GM12878 (cell line): ENCODE measurements around the gene COL26A1. TPM values are rescaled to one million over a fixed set of nuclear protein-coding genes. Genes with fewer than 3 reads are reported as not detected.

ENCODE experiments used
- ATAC-seq: fragments of 200-7000 bp; cut with Tn5 transposase; 3 replicates; pipeline ENCODE4 v1.9.1; 2020; ENCODE audit warnings: mild to moderate bottlenecking, moderate library complexity
- BruUV-seq: library from RNA; stranded (reverse); fragments of 400-500 nt; replicated peaks from 2 replicates; lab custom pipeline; 2021; lab: Mats Ljungman, UMichigan
- CTCF ChIA-PET: fragments of 300-600 bp; sonication (Branson Sonifier 250); formaldehyde crosslinking; extraction: SDS; loops from one replicate; lab custom pipeline; 2021; ENCODE audit warnings: inconsistent platforms; lab: Yijun Ruan, JAX
- POLR2A ChIA-PET: fragments of 350-600 bp; formaldehyde crosslinking; extraction: SDS; loops from one replicate; lab custom pipeline; 2021; ENCODE audit warnings: inconsistent platforms; lab: Charles Lee
- RAD21 ChIA-PET: fragments of 300-600 bp; sonication (Branson Sonifier 250); formaldehyde crosslinking; loops from one replicate; lab custom pipeline; 2023; ENCODE audit warnings: antibody characterized with exemption; ENCODE audit not compliant: unreplicated experiment; lab: Charles Lee
- SMC1A ChIA-PET: fragments of 300-600 bp; sonication (Branson Sonifier 250); formaldehyde crosslinking; loops from one replicate; lab custom pipeline; 2023; ENCODE audit not compliant: unreplicated experiment, uncharacterized antibody; lab: Charles Lee
- DNase-seq: peaks from one replicate; pipeline ENCODE4 v3.0.0-alpha.2; 2011; ENCODE audit warnings: low read depth, low spot score
- FAIRE-seq: peaks from 3 replicates; lab custom pipeline; 2011; peaks lifted over from hg19 to GRCh38; lab: Jason Lieb, UNC
- H2AFZ ChIP-seq: 2 replicates; pipeline ENCODE4 v1.6.0; 2011; ENCODE audit warnings: low read depth, low read length, control low read depth; ENCODE audit not compliant: control insufficient read depth
- H3K27ac ChIP-seq: 2 replicates; pipeline ENCODE4 v1.5.1; 2011; ENCODE audit warnings: control low read depth; ENCODE audit not compliant: control insufficient read depth, insufficient read depth
- H3K27me3 ChIP-seq, 2 experiments: replicated peaks in 1 of 2; 2 replicates each; pipeline versions ENCODE4 v1.6.0 to v1.6.1; 2011; ENCODE audit warnings: low read length in 1 of 2; ENCODE audit not compliant: control insufficient read depth in 2 of 2, insufficient read depth in 2 of 2
- H3K36me3 ChIP-seq, 2 experiments: 2 replicates each; pipeline ENCODE4 v1.5.1; 2011; ENCODE audit warnings: low read length in 1 of 2; ENCODE audit not compliant: control insufficient read depth in 2 of 2, insufficient read depth in 2 of 2
- H3K4me1 ChIP-seq: 2 replicates; pipeline ENCODE4 v1.6.1; 2011; ENCODE audit warnings: mild to moderate bottlenecking, low read length, moderate library complexity, mixed read lengths; ENCODE audit not compliant: control insufficient read depth, insufficient read depth
- H3K4me2 ChIP-seq: 2 replicates; pipeline ENCODE4 v1.6.0; 2011; ENCODE audit warnings: control low read depth; ENCODE audit not compliant: control insufficient read depth, insufficient read depth
- H3K4me3 ChIP-seq: fragments of 200-600 bp; sonication (generic); 2 replicates; pipeline ENCODE4 v1.5.1; 2016
- H3K79me2 ChIP-seq: 2 replicates; pipeline ENCODE4 v1.6.0; 2011; ENCODE audit warnings: low read length; ENCODE audit not compliant: control insufficient read depth, insufficient read depth
- H3K9ac ChIP-seq: 2 replicates; pipeline ENCODE4 v1.8.0; 2011; ENCODE audit warnings: low read length, control low read depth, mixed read lengths; ENCODE audit not compliant: control insufficient read depth, insufficient read depth
- H3K9me3 ChIP-seq: replicated peaks from 3 replicates; pipeline ENCODE4 v1.5.1; 2011; ENCODE audit warnings: mild to moderate bottlenecking, low read length; ENCODE audit not compliant: control insufficient read depth, insufficient read depth
- H4K20me1 ChIP-seq: 2 replicates; pipeline ENCODE4 v1.6.0; 2011; ENCODE audit not compliant: control insufficient read depth, insufficient read depth
- BMI1 ChIP-seq: fragments of 450-650 bp; IDR thresholded peaks from 2 replicates; pipeline ENCODE4 v1.6.1; 2016; ENCODE audit warnings: mild to moderate bottlenecking, moderate library complexity, borderline replicate concordance
- HDAC2 ChIP-seq: fragments of 200-600 bp; sonication (generic); IDR thresholded peaks from 2 replicates; pipeline ENCODE4 v1.6.1; 2017
- IKZF2 ChIP-seq, 2 experiments: fragments of 450-650 bp; IDR thresholded peaks; 2 replicates each; pipeline ENCODE4 v1.6.1; 2017; ENCODE audit warnings: mild to moderate bottlenecking in 2 of 2, moderate library complexity in 2 of 2
- KLF5 ChIP-seq: fragments of 450-650 bp; IDR thresholded peaks from 2 replicates; pipeline ENCODE4 v1.6.1; 2014; ENCODE audit warnings: mild to moderate bottlenecking; ENCODE audit not compliant: partially characterized antibody
- NFYA ChIP-seq: IDR thresholded peaks from 2 replicates; pipeline ENCODE4 v1.6.1; 2011; ENCODE audit warnings: low read depth, mild to moderate bottlenecking, low read length, improper control_type of control experiment, borderline replicate concordance
- POLR2A ChIP-seq: IDR thresholded peaks from 2 replicates; pipeline ENCODE4 v1.6.1; 2011; ENCODE audit warnings: low read depth, mild to moderate bottlenecking, low read length
- PRDM15 ChIP-seq: fragments of 450-650 bp; formaldehyde crosslinking; IDR thresholded peaks from 2 replicates; pipeline ENCODE4 v1.4.0; 2020; ENCODE audit warnings: mild to moderate bottlenecking, moderate library complexity
- WGBS: methylation state at CpG from one replicate; pipeline ENCODE4 v1.1.6; 2016; ENCODE audit warnings: low lambda C conversion rate; ENCODE audit not compliant: insufficient replicate concordance, insufficient coverage; ENCODE audit errors: missing lambda C conversion rate; 5-methylcytosine and 5-hydroxymethylcytosine counted together
- in situ Hi-C: fragments of 300-500 bp; cut with MboI; formaldehyde crosslinking; loops from 9 replicates; pipeline ENCODE4 v1.14.3; 2018; ENCODE audit warnings: mixed read lengths
- intact Hi-C: fragments of 100-400 bp; cut with micrococcal nuclease; formaldehyde crosslinking; loops from one replicate; pipeline ENCODE4 v1.14.2; 2022; ENCODE audit not compliant: unreplicated experiment
- polyA plus RNA-seq, 11 experiments: library from polyadenylated mRNA; depleted of rRNA in 4 of 11; unstranded in 6 of 11; stranded (reverse) in 5 of 11; fragments of >200 nt; fragmentation: Nextera tagmentation in 4 of 11; fragmentation: Illumina TruSeq in 1 of 11; extraction: Ambion mirVana in 4 of 11; extraction: Trizol in 1 of 11; gene quantifications; 1 replicate in 1 of 11; 2 replicates in 10 of 11; pipeline versions ENCODE4 v1.2.1 to v1.2.3, GENCODE V29; 2011 to 2016; ENCODE audit warnings: inconsistent platforms in 2 of 11, missing spikeins in 2 of 11, low read depth in 1 of 11
- total RNA-seq, 4 experiments: library from RNA; depleted of rRNA in 3 of 4; stranded (reverse); fragments of >200 nt in 3 of 4; fragmentation: Illumina TruSeq in 1 of 4; extraction: Trizol in 1 of 4; gene quantifications; 2 replicates each; pipeline versions ENCODE4 v1.2.1 to v1.2.3, GENCODE V29; 2013 to 2021
- TF ChIP-seq, protein P1 (sequence below): fragments of 450-650 bp; IDR thresholded peaks from 2 replicates; pipeline ENCODE4 v1.6.1; 2017; ENCODE audit warnings: antibody characterized with exemption, mild to moderate bottlenecking, moderate library complexity
- TF ChIP-seq, protein P2 (sequence below): IDR thresholded peaks from 2 replicates; pipeline ENCODE4 v1.6.1; 2012; ENCODE audit warnings: low read length, inconsistent platforms
- TF ChIP-seq, protein P3 (sequence below): IDR thresholded peaks from 2 replicates; pipeline ENCODE4 v1.6.1; 2012; ENCODE audit warnings: improper control_type of control experiment, low read depth, low read length; ENCODE audit not compliant: insufficient replicate concordance

Gene COL26A1
- total and polyA plus RNA-seq, 10 of the 15 experiments (the other 5 are each of a cell fraction or from before 2014, with no cell fraction given) = 0.08 TPM; not detected in 9

DNA sequence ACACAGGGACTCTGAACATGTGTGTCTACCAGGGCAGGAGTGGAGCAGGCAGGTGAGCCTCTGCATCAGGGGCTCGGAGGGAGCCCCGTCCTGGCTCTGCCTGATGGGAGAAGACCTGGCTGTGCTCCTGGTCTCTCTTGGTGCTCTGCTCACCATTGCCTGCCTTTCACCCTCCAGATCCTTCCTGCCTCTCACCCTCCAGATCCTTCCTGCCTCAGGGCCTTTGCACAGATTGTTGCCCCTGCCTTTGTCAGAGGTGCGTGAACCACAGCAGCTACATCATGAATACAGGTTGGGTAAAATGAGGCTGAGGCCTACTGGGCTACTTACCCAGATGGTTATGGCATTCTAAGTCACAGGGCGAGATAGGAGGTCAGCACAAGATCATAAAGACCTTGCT lies 16.6 kb downstream of the COL26A1 start:
- FAIRE-seq (no peak), ATAC-seq (no peak), DNase-seq (no peak)
- Histone ChIP-seq H3K4me2 (no peak overlapping the region), H3K9me3 (no peaks in the 10 kb centered on the region), H3K4me3 (no peak overlapping the region), H4K20me1 (no peaks in the 10 kb centered on the region), H3K79me2 (no peaks in the 10 kb centered on the region), H2AFZ (no peak overlapping the region), H3K27me3 (no peaks in the 10 kb centered on the region; a peak in 1 of 4 replicates), H3K36me3 (no peaks in the 10 kb centered on the region), H3K27ac (no peak overlapping the region), H3K4me1 (no peaks in the 10 kb centered on the region), H3K9ac (no peak overlapping the region)
- no TSS peak for BruUV-seq
- POLR2A ChIA-PET = no interaction called here
- RAD21 ChIA-PET = no interaction called here
- in situ Hi-C loops (no loop called here), intact Hi-C loops (no loop called here)
- WGBS = 53% methylated on average over 4 of the region's 4 CpGs
- CTCF ChIA-PET = no interaction called here
- no peak for TF ChIP-seq KLF5
- no peak for TF ChIP-seq HDAC2
- TF ChIP-seq, protein P1, sequence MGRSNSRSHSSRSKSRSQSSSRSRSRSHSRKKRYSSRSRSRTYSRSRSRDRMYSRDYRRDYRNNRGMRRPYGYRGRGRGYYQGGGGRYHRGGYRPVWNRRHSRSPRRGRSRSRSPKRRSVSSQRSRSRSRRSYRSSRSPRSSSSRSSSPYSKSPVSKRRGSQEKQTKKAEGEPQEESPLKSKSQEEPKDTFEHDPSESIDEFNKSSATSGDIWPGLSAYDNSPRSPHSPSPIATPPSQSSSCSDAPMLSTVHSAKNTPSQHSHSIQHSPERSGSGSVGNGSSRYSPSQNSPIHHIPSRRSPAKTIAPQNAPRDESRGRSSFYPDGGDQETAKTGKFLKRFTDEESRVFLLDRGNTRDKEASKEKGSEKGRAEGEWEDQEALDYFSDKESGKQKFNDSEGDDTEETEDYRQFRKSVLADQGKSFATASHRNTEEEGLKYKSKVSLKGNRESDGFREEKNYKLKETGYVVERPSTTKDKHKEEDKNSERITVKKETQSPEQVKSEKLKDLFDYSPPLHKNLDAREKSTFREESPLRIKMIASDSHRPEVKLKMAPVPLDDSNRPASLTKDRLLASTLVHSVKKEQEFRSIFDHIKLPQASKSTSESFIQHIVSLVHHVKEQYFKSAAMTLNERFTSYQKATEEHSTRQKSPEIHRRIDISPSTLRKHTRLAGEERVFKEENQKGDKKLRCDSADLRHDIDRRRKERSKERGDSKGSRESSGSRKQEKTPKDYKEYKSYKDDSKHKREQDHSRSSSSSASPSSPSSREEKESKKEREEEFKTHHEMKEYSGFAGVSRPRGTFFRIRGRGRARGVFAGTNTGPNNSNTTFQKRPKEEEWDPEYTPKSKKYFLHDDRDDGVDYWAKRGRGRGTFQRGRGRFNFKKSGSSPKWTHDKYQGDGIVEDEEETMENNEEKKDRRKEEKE = no peak
- no peak for TF ChIP-seq IKZF2 (IDR thresholded peaks at IDR 0.05)
- TF ChIP-seq PRDM15 = no peak
- TF ChIP-seq NFYA = no peak
- TF ChIP-seq, protein P2, sequence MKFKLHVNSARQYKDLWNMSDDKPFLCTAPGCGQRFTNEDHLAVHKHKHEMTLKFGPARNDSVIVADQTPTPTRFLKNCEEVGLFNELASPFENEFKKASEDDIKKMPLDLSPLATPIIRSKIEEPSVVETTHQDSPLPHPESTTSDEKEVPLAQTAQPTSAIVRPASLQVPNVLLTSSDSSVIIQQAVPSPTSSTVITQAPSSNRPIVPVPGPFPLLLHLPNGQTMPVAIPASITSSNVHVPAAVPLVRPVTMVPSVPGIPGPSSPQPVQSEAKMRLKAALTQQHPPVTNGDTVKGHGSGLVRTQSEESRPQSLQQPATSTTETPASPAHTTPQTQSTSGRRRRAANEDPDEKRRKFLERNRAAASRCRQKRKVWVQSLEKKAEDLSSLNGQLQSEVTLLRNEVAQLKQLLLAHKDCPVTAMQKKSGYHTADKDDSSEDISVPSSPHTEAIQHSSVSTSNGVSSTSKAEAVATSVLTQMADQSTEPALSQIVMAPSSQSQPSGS = no peak
- TF ChIP-seq POLR2A = no peak
- TF ChIP-seq BMI1 = no peak
- TF ChIP-seq, protein P3, sequence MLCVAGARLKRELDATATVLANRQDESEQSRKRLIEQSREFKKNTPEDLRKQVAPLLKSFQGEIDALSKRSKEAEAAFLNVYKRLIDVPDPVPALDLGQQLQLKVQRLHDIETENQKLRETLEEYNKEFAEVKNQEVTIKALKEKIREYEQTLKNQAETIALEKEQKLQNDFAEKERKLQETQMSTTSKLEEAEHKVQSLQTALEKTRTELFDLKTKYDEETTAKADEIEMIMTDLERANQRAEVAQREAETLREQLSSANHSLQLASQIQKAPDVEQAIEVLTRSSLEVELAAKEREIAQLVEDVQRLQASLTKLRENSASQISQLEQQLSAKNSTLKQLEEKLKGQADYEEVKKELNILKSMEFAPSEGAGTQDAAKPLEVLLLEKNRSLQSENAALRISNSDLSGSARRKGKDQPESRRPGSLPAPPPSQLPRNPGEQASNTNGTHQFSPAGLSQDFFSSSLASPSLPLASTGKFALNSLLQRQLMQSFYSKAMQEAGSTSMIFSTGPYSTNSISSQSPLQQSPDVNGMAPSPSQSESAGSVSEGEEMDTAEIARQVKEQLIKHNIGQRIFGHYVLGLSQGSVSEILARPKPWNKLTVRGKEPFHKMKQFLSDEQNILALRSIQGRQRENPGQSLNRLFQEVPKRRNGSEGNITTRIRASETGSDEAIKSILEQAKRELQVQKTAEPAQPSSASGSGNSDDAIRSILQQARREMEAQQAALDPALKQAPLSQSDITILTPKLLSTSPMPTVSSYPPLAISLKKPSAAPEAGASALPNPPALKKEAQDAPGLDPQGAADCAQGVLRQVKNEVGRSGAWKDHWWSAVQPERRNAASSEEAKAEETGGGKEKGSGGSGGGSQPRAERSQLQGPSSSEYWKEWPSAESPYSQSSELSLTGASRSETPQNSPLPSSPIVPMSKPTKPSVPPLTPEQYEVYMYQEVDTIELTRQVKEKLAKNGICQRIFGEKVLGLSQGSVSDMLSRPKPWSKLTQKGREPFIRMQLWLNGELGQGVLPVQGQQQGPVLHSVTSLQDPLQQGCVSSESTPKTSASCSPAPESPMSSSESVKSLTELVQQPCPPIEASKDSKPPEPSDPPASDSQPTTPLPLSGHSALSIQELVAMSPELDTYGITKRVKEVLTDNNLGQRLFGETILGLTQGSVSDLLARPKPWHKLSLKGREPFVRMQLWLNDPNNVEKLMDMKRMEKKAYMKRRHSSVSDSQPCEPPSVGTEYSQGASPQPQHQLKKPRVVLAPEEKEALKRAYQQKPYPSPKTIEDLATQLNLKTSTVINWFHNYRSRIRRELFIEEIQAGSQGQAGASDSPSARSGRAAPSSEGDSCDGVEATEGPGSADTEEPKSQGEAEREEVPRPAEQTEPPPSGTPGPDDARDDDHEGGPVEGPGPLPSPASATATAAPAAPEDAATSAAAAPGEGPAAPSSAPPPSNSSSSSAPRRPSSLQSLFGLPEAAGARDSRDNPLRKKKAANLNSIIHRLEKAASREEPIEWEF = no peak
- SMC1A ChIA-PET = interaction anchor here (1.4 kb wide), 1 partner anchor 15 kb away, joined by 3 read pairs; no protein-coding TSS in a partner anchor
